ENCODE data around the gene SEMA5A. TPM values are rescaled to one million over a fixed set of nuclear protein-coding genes. Genes with fewer than 3 reads are reported as not detected.

Gene SEMA5A
- total RNA-seq, 2 experiments from 2014 or later: 0.48 to 0.52 TPM

DNA sequence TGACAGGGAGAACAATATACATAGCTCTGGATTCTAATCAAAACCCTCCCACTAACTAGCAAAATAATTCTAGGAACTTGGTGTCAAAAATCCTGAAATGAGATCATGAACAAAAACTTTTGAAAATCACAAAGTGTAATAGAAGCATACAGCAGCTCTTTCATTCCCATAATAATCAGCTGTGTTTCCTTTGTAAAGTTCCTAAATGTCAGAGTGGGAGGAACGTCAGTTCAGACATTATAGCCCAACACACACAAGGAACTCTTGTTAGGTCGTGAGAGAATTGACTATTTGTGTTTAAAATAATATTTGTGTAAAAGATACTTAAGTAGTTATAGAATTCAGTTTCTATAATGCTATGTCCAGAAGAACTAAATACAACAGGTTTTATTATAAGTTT, 312.8 kb downstream of the SEMA5A start:
- Mint-ChIP-seq H3K4me3 (no peak overlapping the region), H3K4me1 (ENCODE audit: low read depth) (no peaks in the 10 kb centered on the region), H3K27me3 (no peaks in the 10 kb centered on the region), H3K27ac (no peak overlapping the region), H3K9me3 (peaks cover 2% of the 10 kb centered on the region), H3K36me3 (peaks cover 1% of the 10 kb centered on the region)
- intact Hi-C loops (cut with micrococcal nuclease): no loop called here
- ChIA-PET POLR2A (no interaction called here), CTCF (no interaction called here)
- DNase-seq: no peak

DNA sequence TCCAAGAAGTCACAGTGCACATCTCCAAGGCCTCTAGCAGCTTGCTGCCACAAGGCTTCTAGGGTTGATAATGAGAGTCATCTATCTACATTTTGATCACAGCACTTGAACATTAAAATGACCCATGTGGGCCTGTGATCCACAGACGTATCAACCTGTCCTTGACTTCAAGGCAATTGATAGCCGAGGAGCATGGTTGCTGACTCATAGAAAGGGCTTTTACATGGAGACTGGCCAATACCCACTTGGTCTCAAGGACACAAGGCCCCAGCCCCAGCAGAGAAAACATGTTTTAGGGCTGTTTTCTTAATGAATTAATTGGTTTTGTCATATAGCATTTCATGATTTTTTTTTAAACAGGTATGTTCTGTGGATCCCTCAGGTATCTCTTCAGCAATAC, 314.0 kb downstream of the SEMA5A start:
- Mint-ChIP-seq H3K4me1 (ENCODE audit: low read depth) (no peaks in the 10 kb centered on the region), H3K9me3 (peaks cover 2% of the 10 kb centered on the region), H3K36me3 (peaks cover 1% of the 10 kb centered on the region), H3K27ac (no peak overlapping the region), H3K27me3 (no peaks in the 10 kb centered on the region), H3K4me3 (no peak overlapping the region)
- ChIA-PET POLR2A (no interaction called here), CTCF (no interaction called here)
- intact Hi-C loops (cut with micrococcal nuclease): no loop called here
- no peak for DNase-seq

DNA sequence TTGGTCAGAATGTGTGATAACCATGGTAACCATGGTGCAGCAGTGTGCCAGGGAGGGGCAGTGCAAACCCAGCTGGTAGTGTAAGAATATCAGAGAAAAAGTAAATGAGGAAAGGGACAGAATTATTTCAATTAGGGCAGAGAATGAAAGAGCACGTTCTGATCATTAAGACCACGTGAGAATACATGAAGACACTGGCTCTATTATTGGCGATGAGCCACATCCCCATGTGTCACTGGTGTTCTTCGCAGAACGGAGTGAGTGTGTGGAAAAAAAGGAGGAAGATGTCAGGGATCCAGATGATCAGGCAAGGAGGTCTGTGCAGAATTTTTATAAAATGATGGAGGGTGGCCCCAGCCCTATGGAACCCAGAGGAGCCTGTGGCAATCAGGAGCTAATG, 315.5 kb downstream of the SEMA5A start:
- Mint-ChIP-seq H3K27me3 (no peaks in the 10 kb centered on the region), H3K4me1 (ENCODE audit: low read depth) (no peaks in the 10 kb centered on the region), H3K36me3 (peaks cover 1% of the 10 kb centered on the region), H3K27ac (no peak overlapping the region), H3K4me3 (no peak overlapping the region), H3K9me3 (peaks cover 2% of the 10 kb centered on the region)
- intact Hi-C loops (cut with micrococcal nuclease): no loop called here
- DNase-seq: no peak
- ChIA-PET POLR2A (no interaction called here), CTCF (no interaction called here)

DNA sequence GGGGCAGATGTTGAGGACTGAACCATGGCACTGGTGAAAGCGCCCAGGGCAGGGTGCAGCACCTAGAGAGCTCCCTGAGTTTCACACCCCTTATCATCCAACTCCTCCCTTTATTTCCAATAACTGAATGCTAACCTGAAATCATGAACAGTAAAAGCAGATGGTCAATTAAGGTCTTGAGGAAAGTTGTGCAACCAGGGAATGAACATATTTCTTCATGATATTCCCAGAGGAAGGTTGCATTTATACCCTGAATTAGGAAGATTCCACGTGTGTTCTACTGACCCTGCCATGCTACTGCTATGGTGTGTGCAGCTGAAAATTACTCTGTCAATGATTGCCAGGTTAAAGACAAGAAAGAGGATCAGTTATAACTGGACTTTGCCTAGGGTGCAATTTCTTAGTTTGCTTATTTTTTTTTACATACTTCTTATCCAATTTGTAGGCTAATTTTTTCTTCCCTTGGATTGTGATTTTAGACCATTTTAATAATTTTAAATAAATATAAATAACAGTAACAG, 319.8 kb downstream of the SEMA5A start:
- CTCF ChIA-PET: no interaction called here
- DNase-seq: no peak
- no peak overlapping the region for H3K27ac Mint-ChIP-seq
- no peaks in the 10 kb centered on the region for H3K36me3 Mint-ChIP-seq
- no peaks in the 10 kb centered on the region for H3K27me3 Mint-ChIP-seq
- H3K4me1 Mint-ChIP-seq (ENCODE audit: low read depth): no peaks in the 10 kb centered on the region
- POLR2A ChIA-PET: no interaction called here
- peaks cover 3% of the 10 kb centered on the region for H3K9me3 Mint-ChIP-seq
- intact Hi-C loops (cut with micrococcal nuclease): no loop called here
- no peak overlapping the region for H3K4me3 Mint-ChIP-seq

DNA sequence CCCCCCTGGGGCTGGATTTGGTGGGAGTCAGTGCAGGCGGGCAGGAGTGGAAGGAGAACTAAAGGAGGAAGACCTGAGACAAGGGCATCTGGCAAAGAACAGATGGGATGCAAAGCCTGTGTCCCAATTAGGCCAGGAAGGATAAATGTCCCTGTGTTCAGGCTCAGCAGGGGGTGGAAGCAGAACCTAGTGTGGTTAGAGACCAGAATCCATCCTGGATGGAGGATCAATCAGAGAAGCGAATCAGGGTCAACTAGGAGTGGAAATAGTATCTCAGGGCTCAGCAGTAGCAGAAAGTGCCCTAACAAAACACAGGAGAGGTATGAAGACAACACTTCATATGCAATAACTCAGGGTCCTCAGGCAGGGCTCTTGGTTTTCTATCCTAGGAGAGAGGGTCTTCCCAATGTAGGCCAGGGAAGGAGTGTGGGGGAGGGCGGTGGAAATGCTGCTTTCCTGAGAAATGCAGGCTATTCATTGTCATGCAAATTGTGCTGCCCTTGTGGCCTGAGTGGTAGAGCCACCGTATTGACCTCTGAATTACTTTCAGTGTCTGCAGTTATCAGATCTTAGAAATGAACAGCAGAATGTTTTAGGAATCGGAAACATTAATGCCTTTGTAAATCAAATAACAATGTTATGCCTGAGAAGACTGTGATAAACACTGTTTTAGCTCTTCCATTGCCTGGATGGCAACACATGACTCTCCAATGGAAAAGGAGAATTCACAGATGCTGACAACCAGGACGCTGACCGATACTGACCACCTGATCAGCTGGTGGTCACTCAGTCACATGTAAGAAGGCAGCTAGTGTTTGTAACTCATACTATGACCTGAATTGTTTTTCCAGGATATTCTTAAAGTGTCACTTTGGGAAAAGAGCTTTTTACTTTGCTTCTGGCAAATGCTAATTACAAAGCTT, 323.6 kb downstream of the SEMA5A start:
- intact Hi-C loops (cut with micrococcal nuclease): no loop called here
- DNase-seq: no peak
- no peak overlapping the region for H3K4me3 Mint-ChIP-seq
- no peaks in the 10 kb centered on the region for H3K27me3 Mint-ChIP-seq
- ChIA-PET CTCF (no interaction called here), POLR2A (no interaction called here)
- peaks cover 3% of the 10 kb centered on the region for H3K9me3 Mint-ChIP-seq
- no peaks in the 10 kb centered on the region for H3K36me3 Mint-ChIP-seq
- H3K27ac Mint-ChIP-seq: no peak overlapping the region
- no peaks in the 10 kb centered on the region for H3K4me1 Mint-ChIP-seq (ENCODE audit: low read depth)

DNA sequence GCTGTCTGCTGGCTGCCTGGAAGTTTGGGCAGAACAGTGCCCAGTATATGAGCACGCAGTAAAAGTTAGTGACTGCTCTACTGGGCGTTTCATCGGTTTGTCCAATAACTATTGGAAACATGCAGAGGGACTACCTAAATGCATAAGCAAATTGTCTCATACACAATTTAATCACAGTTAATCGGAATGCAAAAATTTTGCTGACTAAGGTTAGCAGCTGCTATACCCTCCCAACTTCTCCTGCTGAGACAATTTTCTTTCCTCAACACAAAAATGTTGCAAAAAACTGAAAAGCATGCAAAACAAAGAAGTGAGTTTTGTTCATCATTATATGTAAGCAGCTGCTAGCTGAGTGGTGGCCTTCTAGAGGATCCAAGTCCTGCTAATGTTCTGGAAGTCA, 327.5 kb downstream of the SEMA5A start:
- Mint-ChIP-seq H3K9me3 (no peaks in the 10 kb centered on the region), H3K27me3 (no peaks in the 10 kb centered on the region), H3K27ac (no peak overlapping the region), H3K4me1 (ENCODE audit: low read depth) (no peaks in the 10 kb centered on the region), H3K36me3 (no peaks in the 10 kb centered on the region), H3K4me3 (no peak overlapping the region)
- POLR2A ChIA-PET: no interaction called here
- CTCF ChIA-PET: no interaction called here
- intact Hi-C loops (cut with micrococcal nuclease): no loop called here
- no peak for DNase-seq

DNA sequence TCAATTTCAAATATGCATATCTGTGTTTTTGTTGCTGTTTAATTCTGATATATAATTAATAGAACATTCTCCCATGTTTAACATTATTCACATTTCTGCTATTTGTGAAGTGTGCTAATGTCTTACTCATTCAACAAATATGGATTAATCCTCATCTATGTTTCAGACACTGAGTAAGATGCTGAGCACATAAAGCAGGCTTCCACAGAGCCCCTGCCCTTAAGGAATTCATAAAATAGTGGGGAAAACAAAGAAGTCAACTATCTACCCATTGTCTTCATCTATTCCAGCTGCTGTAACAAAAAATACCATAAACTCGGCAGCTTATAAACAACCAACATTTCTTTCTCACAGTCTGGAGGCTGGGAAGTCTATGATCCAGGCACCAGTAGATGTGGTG, 333.3 kb downstream of the SEMA5A start:
- Mint-ChIP-seq H3K4me3 (no peak overlapping the region), H3K27ac (no peak overlapping the region), H3K27me3 (no peaks in the 10 kb centered on the region), H3K36me3 (no peaks in the 10 kb centered on the region), H3K4me1 (ENCODE audit: low read depth) (no peaks in the 10 kb centered on the region), H3K9me3 (no peaks in the 10 kb centered on the region)
- intact Hi-C loops (cut with micrococcal nuclease): no loop called here
- DNase-seq: no peak
- CTCF ChIA-PET: interaction anchor here (1.0 kb wide), 1 partner anchor 305 kb away, joined by 3 read pairs; no protein-coding TSS in a partner anchor
- POLR2A ChIA-PET: no interaction called here

DNA sequence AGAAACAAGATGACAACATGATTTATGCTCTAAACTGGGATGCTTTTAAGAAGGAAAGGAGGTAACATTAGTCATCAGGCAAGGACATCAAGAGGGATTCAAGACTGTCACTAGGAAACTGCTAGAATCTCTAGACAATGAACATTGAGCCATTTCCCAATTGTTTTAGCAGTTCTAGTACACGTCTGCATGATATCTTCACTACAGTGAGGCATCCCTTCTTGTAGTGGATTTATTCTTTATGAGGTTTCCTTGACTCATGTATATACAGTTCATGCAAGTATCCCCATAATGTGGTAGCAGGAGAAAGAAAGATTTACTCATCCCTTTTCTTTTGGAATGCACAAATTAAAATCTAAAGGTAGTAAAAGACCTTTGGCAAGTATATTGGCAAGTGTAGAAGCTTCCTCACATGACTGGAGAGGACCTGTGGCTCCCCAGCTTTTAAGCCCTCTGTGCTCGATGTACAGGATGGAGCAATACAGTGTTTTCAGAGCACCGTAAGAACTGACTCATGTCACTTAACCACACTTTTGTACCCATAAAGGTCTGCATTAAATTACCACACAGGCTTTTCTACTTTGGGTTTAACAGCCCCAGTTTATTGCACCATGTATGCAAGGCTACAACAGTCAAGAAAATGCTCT, 335.9 kb downstream of the SEMA5A start:
- Mint-ChIP-seq H3K36me3 (no peaks in the 10 kb centered on the region), H3K9me3 (no peaks in the 10 kb centered on the region), H3K4me1 (ENCODE audit: low read depth) (no peaks in the 10 kb centered on the region), H3K4me3 (no peak overlapping the region), H3K27me3 (no peaks in the 10 kb centered on the region), H3K27ac (no peak overlapping the region)
- no peak for DNase-seq
- intact Hi-C loops (cut with micrococcal nuclease): loop anchor here (5.0 kb wide), 2 partner anchors 1283 to 1323 kb away; no protein-coding TSS in a partner anchor
- CTCF ChIA-PET: no interaction called here
- POLR2A ChIA-PET: no interaction called here

DNA sequence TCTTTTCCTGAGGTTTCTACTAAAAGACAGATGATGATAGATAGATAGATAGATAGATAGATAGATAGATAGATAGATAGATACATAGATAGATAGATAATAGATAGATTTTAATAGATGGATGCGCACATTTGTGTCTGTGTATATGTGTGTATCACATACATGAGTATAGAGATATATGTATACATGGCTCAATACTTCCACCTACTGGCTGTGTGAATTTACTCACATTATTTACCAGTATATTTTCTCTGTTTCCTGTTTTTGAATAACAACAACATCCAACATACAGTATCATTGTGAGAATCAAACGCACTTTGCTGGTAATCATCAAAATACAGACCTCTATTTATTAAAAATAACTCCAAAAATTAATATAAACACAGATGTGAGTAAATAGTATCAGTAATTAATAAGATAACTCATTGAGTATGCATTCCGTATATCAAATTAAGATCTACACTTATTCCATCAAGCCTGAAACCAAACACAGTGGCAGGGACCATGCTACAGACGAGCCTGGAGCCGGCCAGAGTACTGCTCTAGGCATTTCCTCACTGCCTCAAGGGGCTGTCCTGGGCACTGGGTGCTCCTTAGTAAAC, 338.0 kb downstream of the SEMA5A start:
- Mint-ChIP-seq H3K9me3 (no peaks in the 10 kb centered on the region), H3K27me3 (no peaks in the 10 kb centered on the region), H3K4me3 (no peak overlapping the region), H3K4me1 (ENCODE audit: low read depth) (no peaks in the 10 kb centered on the region), H3K36me3 (no peaks in the 10 kb centered on the region), H3K27ac (no peak overlapping the region)
- ChIA-PET CTCF (interaction anchor here (0.6 to 1.6 kb wide), 2 partner anchors 1280 to 1298 kb away, joined by 3 to 4 read pairs; no protein-coding TSS in a partner anchor), POLR2A (no interaction called here)
- no peak for DNase-seq
- intact Hi-C loops (cut with micrococcal nuclease): loop anchor here (5.0 kb wide), 2 partner anchors 1281 to 1321 kb away; no protein-coding TSS in a partner anchor

DNA sequence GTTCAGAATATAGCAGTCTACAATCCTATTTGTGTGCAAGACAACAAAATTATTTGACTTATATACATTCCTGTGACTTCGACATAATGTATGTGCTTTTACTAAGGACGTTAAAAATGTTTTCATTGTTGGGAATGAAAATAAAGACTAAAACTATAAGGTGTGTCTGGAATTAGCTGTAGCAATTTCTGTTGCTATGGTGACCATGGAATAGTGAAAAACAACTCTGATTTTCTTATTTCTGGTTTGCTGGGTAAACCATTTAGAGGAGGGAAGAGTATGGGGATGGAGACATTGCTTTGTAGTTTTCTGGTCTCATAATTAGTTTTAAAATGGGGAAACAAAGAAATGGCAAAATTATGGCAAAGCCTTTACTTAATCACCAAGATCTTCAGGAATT, 343.2 kb downstream of the SEMA5A start:
- Mint-ChIP-seq H3K4me3 (no peak overlapping the region), H3K4me1 (ENCODE audit: low read depth) (no peaks in the 10 kb centered on the region), H3K36me3 (no peaks in the 10 kb centered on the region), H3K9me3 (no peaks in the 10 kb centered on the region), H3K27ac (no peak overlapping the region), H3K27me3 (no peaks in the 10 kb centered on the region)
- intact Hi-C loops (cut with micrococcal nuclease): no loop called here
- CTCF ChIA-PET: no interaction called here
- no peak for DNase-seq
- POLR2A ChIA-PET: no interaction called here

DNA sequence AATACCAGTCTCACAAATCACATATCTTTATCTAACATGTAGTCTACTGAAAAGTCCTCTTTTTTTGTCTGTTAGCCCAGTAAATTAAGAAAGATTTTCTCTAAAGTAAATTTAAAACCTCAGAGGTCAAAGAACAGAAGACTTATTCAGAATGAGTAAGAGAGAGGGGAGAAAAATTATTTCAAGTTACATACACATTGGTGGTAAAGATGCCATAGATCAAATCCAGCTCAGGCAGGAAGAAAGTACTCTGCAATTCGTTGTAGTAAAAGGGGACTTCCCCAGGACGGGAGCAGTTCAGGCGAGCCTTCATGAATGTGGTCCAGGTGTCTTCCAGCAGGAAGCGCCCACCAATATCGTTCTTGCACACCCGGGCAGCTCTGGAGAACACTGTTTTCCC, 344.1 kb downstream of the SEMA5A start:
- intact Hi-C loops (cut with micrococcal nuclease): no loop called here
- no peaks in the 10 kb centered on the region for H3K36me3 Mint-ChIP-seq
- DNase-seq: no peak
- no peaks in the 10 kb centered on the region for H3K9me3 Mint-ChIP-seq
- no peak overlapping the region for H3K27ac Mint-ChIP-seq
- POLR2A ChIA-PET: no interaction called here
- H3K4me1 Mint-ChIP-seq (ENCODE audit: low read depth): no peaks in the 10 kb centered on the region
- H3K27me3 Mint-ChIP-seq: no peaks in the 10 kb centered on the region
- H3K4me3 Mint-ChIP-seq: no peak overlapping the region
- CTCF ChIA-PET: no interaction called here

DNA sequence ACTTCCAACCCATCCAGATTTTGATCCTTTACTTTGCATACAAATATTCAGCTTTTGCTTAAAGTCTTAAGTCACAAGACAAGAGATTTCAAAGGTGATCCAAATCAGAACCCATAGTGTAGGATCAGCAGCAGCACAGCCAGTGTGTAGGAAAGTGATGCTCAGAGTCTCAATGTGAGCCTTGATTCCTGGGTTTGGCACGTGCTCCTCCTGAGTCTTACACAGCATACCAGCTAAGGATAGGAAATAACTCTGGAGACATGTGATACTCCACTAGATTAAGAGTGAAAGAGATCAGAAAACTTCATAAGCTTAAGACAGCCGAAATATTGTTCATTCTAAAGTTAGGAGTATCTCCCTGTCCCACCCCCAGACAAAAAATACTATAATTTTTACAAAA, 344.9 kb downstream of the SEMA5A start:
- Mint-ChIP-seq H3K4me3 (no peak overlapping the region), H3K27me3 (no peaks in the 10 kb centered on the region), H3K27ac (no peak overlapping the region), H3K9me3 (no peaks in the 10 kb centered on the region), H3K36me3 (peaks cover 1% of the 10 kb centered on the region), H3K4me1 (ENCODE audit: low read depth) (no peaks in the 10 kb centered on the region)
- no peak for DNase-seq
- intact Hi-C loops (cut with micrococcal nuclease): no loop called here
- CTCF ChIA-PET: no interaction called here
- POLR2A ChIA-PET: no interaction called here
